ENCODE data around the gene GLIS2.

Gene GLIS2

DNA sequence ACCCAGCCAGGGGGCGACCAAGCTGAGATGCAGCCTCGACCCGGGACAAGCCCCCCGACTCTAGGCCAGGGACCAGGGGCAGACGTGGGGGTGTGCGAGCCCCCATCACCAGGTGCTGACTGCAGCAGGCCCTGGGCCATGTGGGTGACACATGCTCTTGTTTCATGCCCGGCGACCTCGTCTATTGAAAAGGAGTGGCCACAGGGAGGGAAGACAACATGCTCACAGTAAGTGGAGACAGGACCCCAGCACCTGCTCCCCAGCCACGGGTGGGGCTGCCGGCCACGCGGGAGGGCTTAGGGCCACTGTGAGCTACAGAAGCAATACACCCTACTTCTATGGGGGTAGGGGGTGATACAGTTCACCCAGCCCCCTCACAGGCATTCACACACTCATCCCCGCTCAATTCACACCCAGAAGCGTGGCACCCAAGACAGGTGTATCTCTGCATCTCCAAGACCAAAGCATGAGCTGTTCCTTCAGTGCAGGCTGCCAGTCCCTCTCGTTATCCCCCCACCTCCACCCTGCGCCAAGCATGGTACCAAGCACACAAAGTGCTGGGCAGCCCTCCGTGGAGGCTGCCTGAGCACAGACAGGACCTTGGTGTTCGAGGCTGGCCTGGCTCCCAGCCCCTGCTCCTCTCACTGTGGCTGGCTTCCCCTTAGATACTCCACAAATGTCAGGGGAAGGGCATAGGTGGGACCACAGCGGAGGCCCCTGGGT, 69.4 kb downstream of the GLIS2 start:
- TF ChIP-seq, protein P1, sequence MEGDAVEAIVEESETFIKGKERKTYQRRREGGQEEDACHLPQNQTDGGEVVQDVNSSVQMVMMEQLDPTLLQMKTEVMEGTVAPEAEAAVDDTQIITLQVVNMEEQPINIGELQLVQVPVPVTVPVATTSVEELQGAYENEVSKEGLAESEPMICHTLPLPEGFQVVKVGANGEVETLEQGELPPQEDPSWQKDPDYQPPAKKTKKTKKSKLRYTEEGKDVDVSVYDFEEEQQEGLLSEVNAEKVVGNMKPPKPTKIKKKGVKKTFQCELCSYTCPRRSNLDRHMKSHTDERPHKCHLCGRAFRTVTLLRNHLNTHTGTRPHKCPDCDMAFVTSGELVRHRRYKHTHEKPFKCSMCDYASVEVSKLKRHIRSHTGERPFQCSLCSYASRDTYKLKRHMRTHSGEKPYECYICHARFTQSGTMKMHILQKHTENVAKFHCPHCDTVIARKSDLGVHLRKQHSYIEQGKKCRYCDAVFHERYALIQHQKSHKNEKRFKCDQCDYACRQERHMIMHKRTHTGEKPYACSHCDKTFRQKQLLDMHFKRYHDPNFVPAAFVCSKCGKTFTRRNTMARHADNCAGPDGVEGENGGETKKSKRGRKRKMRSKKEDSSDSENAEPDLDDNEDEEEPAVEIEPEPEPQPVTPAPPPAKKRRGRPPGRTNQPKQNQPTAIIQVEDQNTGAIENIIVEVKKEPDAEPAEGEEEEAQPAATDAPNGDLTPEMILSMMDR (IDR thresholded peaks at IDR 0.05; ENCODE audit: borderline replicate concordance, control extremely low read depth, extremely low read depth, insufficient read depth, missing control alignments) = no peak
- in situ Hi-C loops (cut with MboI; ENCODE audit: low sequenced_read_pairs, unreplicated experiment) = no loop called here
- no peak for DNase-seq (ENCODE audit: low spot score)

DNA sequence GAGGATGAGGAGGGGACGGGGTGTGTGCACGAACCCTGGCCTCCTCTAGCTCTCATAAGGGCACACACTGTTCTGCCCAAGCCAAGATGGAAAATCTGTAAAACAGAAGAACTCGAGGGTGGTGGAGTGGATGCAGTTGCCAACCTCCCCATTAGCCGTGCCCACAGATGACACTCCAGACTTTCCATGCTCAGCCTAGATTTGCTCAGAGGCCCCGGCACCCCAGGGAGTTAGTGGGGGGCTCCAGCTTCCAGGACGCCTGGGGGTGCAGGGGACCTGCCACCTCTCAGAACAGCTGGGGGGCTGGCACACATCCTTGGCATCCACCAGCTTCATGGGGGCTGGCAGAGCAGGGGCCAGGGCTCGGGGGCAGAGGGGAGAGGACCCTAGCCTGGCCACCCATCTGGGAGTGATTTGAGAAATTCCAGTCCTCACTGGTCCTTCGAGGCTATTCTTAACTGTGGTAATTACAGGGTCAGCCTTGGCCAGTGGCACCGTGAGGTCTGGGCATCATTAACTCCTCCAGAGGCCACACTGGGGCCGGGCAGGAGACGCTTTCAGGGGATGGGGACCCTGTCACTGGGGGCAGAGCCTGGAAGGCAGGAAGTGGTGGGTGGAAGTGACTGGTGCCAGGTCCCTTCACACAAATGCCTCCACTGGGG, 70.1 kb downstream of the GLIS2 start:
- in situ Hi-C loops (cut with MboI; ENCODE audit: low sequenced_read_pairs, unreplicated experiment) = no loop called here
- TF ChIP-seq, protein P1 (IDR thresholded peaks at IDR 0.05; ENCODE audit: borderline replicate concordance, control extremely low read depth, extremely low read depth, insufficient read depth, missing control alignments) = no peak
- DNase-seq (ENCODE audit: low spot score) = no peak

DNA sequence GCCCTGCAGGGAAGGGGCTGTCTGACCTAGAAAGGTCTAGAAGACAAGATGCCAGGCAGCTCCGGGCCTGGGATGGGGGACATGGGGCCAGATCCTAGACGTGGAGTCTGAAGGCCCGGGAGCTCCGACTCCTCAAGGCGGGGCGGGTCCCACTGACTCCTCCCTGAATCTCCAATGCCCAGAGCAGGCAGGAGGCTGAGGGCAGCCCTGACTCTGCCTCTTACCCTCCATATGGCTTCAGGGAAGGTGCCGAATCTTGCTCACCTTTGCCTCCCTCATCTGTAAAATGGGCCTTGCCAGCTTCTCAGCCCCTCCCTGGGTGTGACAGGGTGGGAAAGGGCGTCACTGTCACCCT, 70.6 kb downstream of the GLIS2 start:
- no peak for DNase-seq (ENCODE audit: low spot score)
- in situ Hi-C loops (cut with MboI; ENCODE audit: low sequenced_read_pairs, unreplicated experiment) = no loop called here
- TF ChIP-seq, protein P1 (IDR thresholded peaks at IDR 0.05; ENCODE audit: borderline replicate concordance, control extremely low read depth, extremely low read depth, insufficient read depth, missing control alignments) = no peak

DNA sequence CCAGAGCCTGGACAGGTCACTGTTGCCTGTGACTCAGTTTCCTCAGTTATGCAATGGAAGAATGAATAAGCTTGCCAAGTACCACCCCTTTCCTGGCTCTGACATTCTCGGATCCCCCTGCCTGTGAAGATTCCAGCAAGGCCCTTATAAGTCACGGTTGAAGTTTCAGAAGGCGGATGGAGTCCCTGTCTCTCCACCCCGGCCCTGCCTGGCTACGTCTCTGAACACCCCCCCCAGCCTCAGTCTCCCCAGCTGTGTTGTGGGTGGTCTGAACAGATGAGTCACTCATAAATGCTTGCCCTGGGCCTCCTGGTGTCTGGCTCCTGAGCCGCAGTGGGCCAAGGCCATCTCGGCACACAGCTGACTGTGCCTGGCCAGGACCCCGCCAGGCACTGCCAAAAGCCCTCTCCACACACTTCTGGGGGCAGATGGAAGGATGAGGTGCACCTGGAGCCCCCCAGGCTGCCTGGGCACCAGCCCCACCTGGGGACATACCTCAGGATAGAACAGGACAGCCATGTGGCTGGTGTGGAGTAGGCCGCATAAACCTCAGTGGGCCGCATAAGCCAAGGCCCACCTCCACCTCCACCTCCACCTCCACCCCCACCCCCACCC, 71.2 kb downstream of the GLIS2 start:
- DNase-seq (ENCODE audit: low spot score) = no peak
- in situ Hi-C loops (cut with MboI; ENCODE audit: low sequenced_read_pairs, unreplicated experiment) = no loop called here
- TF ChIP-seq, protein P1 (IDR thresholded peaks at IDR 0.05; ENCODE audit: borderline replicate concordance, control extremely low read depth, extremely low read depth, insufficient read depth, missing control alignments) = no peak

DNA sequence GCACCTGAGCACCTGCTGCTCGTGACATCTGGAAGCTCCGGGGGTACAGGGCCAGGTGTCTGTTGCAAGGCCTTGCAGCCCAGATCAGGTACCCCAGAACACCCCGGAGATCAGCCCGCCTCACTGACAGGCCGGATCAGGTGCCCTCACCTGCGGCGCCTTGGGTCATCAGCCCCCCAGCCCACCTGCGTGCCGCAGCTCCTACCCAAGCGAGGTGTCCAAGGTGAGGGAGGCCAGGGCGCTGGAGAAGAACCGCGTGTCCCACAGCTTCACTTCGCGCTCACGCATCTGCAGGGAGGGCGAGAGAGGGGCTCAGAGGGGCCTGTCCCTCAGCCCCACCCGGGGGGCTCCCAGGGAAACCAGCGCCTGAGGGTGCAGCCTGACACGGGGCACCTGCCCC, 71.9 kb downstream of the GLIS2 start:
- no peak for DNase-seq (ENCODE audit: low spot score)
- TF ChIP-seq, protein P1 (IDR thresholded peaks at IDR 0.05; ENCODE audit: borderline replicate concordance, control extremely low read depth, extremely low read depth, insufficient read depth, missing control alignments) = no peak
- in situ Hi-C loops (cut with MboI; ENCODE audit: low sequenced_read_pairs, unreplicated experiment) = no loop called here

DNA sequence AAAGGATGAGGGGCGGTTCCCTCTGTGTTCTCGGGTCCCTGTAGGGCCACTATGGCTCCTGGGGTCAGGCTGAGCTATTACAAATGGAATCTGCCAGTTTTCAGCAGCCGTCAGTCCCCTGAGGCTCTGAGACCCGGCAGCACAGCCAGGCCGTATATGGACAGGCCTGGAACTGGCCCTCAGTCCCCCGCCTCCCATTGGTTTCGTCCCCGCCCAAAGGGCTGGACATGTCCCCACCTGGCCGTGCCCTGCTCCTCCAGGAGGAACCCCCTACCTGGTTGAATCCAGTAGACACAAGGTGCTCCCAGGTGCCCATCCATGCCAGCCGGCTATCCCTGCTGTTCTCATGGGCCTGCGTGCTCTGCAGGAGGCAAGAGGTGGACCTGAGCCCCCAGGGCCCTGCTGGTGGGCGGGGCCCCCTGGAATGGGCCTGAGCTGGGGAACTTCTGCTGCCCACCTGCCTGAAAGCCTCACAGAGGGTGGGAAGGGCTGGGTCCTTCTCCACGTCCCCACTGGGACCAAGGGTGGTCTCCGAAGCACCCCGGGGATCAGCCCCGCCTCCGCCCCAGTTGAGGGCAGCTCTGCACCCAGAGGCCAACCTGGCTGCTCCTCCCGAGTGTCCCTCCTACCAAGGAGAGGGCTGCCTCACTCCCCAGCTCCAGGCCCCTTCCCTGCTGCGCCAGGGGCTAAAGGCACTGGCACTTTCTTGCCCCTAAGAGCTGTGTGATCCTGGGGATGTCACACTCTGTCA, 72.6 kb downstream of the GLIS2 start:
- DNase-seq (ENCODE audit: low spot score) = no peak
- TF ChIP-seq, protein P1 (IDR thresholded peaks at IDR 0.05; ENCODE audit: borderline replicate concordance, control extremely low read depth, extremely low read depth, insufficient read depth, missing control alignments) = no peak
- in situ Hi-C loops (cut with MboI; ENCODE audit: low sequenced_read_pairs, unreplicated experiment) = no loop called here

All from GM13976 (cell line).